Posterior vena cava (tissue), 2 donors: ENCODE results near the gene SLC9A9. TPM values are rescaled to one million over a fixed set of nuclear protein-coding genes. Genes with fewer than 3 reads are reported as not detected.

Experiments
- DNase-seq: peaks from one replicate; pipeline ENCODE4 v3.0.0-alpha.2; 2020; ENCODE audit warnings: low spot score
- intact Hi-C, 2 donors: fragments of 100-400 bp; cut with DNase I; formaldehyde crosslinking; loops; one replicate each; pipeline versions ENCODE4 v1.14.1 to v1.14.2; 2022 to 2023
- total RNA-seq, 2 donors: library from RNA; stranded (reverse); fragmentation: NEBNext Ultra II Directional; extraction: Animal tissue kit (Norgen Biotek cat#: 25700); gene quantifications; one replicate each; pipeline ENCODE4 v1.2.1, GENCODE V29; 2021
- donor health status: DM: yes; HTN: yes; CAD: no.
- donor health status: DM: yes; HTN: yes; CAD: no.

SLC9A9 gene
- total RNA-seq, 2 donors from 2014 or later: 20.5 to 28.8 TPM

DNA sequence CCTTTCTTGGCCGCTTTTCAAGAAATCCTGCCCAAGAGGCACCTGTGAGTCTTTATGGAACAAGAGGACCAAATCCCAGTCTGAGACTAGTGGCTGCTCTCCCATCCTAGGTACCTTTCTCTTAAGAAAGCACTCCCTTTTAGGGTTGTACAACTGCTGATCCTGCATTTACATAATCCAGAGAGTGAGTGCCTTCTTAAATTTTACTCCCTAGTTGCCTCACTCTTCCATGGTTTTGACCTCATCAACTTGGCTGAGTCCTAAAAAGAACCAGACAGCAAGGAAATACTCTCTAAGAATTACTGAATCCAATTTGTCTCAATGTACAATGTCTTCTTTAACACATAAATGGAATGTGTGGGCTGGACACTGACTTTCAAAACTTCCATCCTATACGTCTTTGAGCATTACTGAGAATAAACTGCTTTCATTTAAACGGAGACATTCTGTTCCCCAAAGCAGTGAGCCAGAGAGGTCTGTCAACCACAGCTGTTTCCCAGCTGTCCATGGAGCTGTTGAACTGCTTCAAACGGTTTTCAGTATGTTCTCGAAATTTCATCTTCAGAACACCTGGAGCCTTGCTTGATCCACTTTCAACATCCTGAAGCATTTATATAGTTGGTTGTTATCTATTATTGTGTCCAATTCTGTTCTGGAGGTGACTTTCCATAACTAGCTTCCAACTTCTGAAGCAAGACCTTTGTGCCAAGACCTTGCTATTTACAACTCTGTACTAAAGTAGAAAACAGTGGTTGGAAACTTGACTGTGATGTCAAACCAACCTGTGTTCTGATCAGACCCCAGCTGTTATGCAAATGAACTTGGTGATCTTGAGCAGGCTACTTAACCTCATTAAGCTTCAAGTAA, 179.1 kb downstream of the SLC9A9 start:
- DNase-seq: no peak
- intact Hi-C loops: no loop called here

GRCh38 chr3:143668385-143668784, 179.9 kb downstream of the SLC9A9 start:
- intact Hi-C loops: no loop called here
- no peak for DNase-seq

DNA sequence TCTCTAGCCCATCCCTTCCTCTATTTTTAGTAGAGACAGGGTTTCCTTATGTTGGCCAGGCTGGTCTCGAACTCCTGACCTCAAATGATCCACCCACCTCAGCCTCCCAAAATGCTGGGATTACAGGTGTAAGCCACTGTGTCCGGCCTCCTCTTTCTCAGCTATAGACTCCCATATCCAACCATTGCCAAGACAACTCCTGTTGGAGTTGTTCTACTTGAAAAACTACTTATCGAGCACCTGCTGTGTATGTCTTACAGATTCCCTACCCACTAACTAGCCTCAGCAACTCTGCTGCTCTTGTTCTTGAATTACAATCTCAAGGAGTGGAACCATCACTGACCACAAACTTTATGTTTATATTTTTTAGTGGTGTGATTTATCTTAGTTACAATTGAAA, 186.6 kb downstream of the SLC9A9 start:
- DNase-seq: no peak
- intact Hi-C loops: no loop called here

GRCh38 chr3:143658861-143659260, 189.4 kb downstream of the SLC9A9 start:
- intact Hi-C loops: no loop called here
- no peak for DNase-seq

- no peak for DNase-seq
- intact Hi-C loops: no loop called here
Measured at GRCh38 chr3:143658116-143658515, 190.2 kb downstream of the SLC9A9 start.

DNA sequence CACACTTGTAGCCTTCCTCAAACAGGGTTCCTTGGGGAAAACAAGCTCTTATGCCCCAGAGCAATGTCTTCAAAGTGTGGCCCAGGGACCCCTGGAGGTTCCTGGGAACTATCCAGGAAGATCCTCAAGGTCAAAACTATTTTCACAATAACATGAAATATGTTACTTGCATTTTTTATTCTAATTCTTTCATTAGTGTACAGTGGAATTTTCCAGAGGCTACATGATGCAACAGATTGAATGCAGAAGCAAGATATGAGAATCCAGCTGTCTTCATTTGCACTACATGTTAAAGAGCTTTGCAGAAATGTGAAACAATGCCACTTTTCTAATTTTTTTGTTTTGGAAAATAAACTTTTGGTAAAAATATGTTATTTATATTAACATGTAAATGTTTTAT, 190.9 kb downstream of the SLC9A9 start:
- no peak for DNase-seq
- intact Hi-C loops: no loop called here

GRCh38 chr3:143654906-143655305, 193.4 kb downstream of the SLC9A9 start:
- intact Hi-C loops: no loop called here

DNA sequence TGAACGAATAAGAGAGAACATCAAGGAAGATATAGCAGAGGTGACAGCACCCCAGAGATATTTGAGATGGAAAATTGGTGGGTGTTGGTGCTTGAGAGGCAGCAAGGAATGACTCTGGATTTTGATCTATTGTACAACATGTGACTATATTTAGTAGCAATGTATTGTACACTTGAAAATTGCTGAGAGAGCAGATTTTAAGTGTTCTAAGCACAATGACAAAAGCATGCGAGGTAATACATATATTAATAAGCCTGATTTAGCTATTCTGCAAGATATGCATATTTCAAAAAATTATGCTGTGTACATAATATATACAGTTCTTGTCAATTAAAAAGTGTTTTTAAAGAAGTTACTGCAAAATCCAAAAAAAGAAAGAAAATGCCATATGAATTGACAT, 194.3 kb downstream of the SLC9A9 start:
- DNase-seq: no peak
- intact Hi-C loops: no loop called here

More at GRCh38 chr3:143654906-143655305, 193.4 kb downstream of the SLC9A9 start:
- DNase-seq: no peak

GRCh38 chr3:143653493-143653892, 194.8 kb downstream of the SLC9A9 start:
- DNase-seq: no peak
- intact Hi-C loops: no loop called here

DNA sequence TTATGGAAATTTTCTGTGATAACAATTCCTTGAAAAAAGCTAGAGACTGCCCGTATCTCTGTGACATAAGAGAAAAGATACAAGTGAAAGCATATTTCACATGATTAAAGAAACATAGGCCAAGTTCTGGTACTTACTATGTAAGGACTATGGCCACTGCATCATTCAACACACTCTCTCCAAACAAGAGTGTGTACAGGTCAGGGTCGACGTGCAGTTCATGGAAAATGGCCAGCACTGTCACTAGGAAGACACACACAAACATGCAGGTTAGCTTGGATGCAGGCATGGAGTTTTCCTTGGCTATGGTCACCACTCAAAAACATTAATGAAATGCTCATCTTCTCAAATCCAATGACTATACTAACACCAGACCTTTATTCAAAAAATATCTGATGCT, 196.2 kb downstream of the SLC9A9 start:
- intact Hi-C loops: no loop called here
- no peak for DNase-seq

DNA sequence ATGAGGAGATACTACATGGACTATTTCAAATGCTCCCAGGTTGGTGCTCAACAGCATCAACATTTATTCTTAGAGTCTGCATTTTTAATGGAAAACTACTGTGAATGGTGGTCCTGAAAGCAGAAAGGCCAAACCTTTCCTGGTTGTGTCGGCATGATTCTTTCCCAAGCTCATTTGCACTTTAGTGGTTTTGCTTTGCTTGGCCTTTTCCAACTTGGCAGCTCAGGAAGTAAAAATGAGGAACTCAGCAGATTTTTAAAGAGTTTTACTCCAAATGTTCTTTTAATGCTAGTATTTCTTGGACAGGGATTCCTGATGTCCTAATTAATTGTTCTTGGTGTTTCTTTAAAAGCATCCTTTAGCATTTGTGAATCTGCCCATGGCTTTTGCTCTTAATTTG, 197.4 kb downstream of the SLC9A9 start:
- intact Hi-C loops: no loop called here
- no peak for DNase-seq

GRCh38 chr3:143650120-143650519, 198.1 kb downstream of the SLC9A9 start:
- DNase-seq: no peak
- intact Hi-C loops: no loop called here

GRCh38 chr3:143648708-143649107, 199.6 kb downstream of the SLC9A9 start:
- intact Hi-C loops: no loop called here
- no peak for DNase-seq

- intact Hi-C loops: no loop called here
- no peak for DNase-seq
Measured at GRCh38 chr3:143648218-143648617, 200.1 kb downstream of the SLC9A9 start.

GRCh38 chr3:143644370-143645089, 203.7 kb downstream of the SLC9A9 start:
- no peak for DNase-seq
- intact Hi-C loops: no loop called here

GRCh38 chr3:143643905-143644304, 204.4 kb downstream of the SLC9A9 start:
- intact Hi-C loops: no loop called here
- DNase-seq: no peak

DNA sequence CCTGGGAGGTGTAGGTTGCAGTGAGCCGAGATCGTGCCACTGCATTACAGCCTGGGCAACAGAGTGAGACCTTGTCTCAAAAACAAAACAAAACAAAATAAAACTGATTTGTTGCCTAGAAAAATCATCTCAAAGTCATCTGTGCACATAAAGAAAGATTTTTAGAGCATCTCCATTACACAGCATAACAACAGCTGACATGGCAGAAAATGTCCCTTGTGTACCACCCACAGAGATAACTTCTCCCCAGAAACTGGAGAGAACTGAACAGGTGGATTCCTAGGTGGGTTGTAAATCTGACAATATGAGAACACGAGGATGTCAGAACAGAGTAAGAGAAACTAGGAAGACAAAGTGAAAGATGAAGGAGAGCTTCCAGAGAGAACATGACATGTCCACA, 207.5 kb downstream of the SLC9A9 start:
- intact Hi-C loops: no loop called here
- DNase-seq: no peak

- intact Hi-C loops: no loop called here
- no peak for DNase-seq
Measured at GRCh38 chr3:143637133-143637532, 211.1 kb downstream of the SLC9A9 start.

DNA sequence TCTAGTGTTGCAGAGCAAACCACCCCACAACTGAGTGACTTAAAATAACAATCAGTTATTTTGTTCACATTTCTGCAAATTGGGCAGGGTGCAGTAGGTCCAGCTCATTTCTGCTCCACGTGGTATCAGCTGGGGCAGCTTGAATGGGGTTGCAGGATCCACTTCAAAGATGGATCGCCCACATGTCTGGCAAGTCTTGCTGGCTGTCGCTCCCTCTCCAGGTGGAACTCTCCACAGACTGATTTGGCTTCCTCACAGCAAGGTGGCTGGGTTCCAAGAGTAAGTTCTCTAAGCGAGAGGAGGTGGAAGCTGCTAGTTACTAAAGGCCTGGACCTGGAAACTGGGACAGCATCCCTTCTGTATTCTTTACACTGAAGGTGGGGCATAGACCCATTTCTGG, 213.3 kb downstream of the SLC9A9 start:
- intact Hi-C loops: no loop called here
- no peak for DNase-seq

DNA sequence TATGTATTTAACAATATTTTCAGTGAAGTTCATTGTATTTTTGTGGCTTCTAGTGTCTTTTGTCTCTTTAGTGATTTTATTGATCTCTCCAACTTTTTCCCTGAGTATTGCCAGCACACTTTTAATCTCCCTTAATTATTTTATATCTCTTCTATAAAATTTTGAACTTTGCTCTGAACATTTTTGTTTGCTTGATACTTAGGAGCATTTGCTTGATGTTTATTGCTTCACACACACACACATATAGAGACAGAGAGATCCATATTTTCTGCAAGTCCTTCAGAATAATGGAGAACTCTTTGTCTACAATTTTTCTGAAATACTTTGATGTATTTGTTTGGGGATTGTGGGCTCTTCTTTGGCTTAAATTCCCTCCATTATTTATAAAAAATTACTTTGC, 213.8 kb downstream of the SLC9A9 start:
- no peak for DNase-seq
- intact Hi-C loops: no loop called here

DNA sequence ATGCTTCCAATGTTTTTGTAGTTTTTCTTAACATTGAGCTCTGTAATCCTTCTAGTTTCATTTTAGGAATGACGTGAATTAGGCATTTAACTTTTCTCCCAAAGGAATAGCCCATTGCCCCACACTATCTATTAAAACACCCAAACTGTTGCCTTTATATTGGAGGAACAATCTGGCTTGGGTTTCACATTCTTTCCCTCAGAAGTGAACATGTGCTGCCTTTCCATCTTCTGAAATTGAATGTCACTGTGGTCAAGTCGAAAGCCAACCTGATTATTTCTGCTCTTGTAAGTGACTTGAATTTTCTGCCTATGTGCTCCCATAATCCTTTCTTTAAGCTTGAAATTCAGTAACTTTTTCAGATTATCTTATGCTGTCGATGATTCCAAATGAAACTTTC, 214.5 kb downstream of the SLC9A9 start:
- DNase-seq: no peak
- intact Hi-C loops: no loop called here
